WTC11 (cell line): ENCODE measurements around the gene ALOX12B.

Experiments
- NR1H2 ChIP-seq: sonication (generic); formaldehyde crosslinking; IDR thresholded peaks from 2 replicates; pipeline ENCODE4 v1.9.0; 2021; ENCODE audit warnings: mild to moderate bottlenecking, moderate library complexity, missing genetic modification reagents
- SP1 ChIP-seq: sonication (generic); formaldehyde crosslinking; conservative IDR thresholded peaks from 2 replicates; pipeline ENCODE4 v1.8.1; 2022; ENCODE audit warnings: missing genetic modification reagents
- TF ChIP-seq, protein P1 (sequence below): fragments of 200-600 bp; IDR thresholded peaks from 2 replicates; pipeline ENCODE4 v1.8.0; 2022; ENCODE audit warnings: antibody characterized with exemption
- TF ChIP-seq, protein P2 (sequence below): sonication (generic); formaldehyde crosslinking; IDR thresholded peaks from 2 replicates; pipeline ENCODE4 v1.8.1; 2023; ENCODE audit warnings: mild to moderate bottlenecking, missing genetic modification reagents, borderline replicate concordance
- TF ChIP-seq, protein P3 (sequence below): sonication (generic); formaldehyde crosslinking; IDR thresholded peaks from 2 replicates; pipeline ENCODE4 v1.8.1; 2022; ENCODE audit warnings: mild to moderate bottlenecking, moderate library complexity, missing genetic modification reagents

DNA sequence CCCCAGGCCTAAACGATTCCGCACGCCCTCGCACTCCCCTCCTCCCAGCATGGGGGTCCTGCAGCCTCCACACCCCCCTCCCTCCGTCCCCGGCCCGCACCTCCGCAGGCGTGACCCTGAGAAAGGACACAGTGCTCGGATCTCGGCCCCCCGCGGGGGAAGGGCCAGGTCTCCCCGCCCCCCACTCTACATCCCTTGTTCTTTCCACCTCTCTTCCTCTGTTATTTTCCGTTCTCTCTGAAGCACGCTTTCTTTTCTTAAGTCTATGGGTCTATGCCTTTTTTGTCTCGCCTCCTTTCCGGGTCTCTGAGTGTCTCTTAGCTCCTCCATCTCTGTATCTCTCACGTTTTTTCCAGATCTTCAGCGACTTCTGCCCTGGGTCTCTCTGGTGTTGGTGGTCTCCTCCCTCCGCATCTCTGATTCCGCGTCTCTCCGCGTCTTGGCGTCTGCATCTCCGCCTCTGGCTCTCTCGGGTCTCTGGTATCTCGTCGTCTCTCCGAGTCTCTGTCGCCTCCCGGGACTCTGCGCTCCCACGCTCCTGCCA, 38.5 kb upstream of the ALOX12B start:
- TF ChIP-seq, protein P1, sequence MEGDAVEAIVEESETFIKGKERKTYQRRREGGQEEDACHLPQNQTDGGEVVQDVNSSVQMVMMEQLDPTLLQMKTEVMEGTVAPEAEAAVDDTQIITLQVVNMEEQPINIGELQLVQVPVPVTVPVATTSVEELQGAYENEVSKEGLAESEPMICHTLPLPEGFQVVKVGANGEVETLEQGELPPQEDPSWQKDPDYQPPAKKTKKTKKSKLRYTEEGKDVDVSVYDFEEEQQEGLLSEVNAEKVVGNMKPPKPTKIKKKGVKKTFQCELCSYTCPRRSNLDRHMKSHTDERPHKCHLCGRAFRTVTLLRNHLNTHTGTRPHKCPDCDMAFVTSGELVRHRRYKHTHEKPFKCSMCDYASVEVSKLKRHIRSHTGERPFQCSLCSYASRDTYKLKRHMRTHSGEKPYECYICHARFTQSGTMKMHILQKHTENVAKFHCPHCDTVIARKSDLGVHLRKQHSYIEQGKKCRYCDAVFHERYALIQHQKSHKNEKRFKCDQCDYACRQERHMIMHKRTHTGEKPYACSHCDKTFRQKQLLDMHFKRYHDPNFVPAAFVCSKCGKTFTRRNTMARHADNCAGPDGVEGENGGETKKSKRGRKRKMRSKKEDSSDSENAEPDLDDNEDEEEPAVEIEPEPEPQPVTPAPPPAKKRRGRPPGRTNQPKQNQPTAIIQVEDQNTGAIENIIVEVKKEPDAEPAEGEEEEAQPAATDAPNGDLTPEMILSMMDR, result no peak
- TF ChIP-seq, protein P2, sequence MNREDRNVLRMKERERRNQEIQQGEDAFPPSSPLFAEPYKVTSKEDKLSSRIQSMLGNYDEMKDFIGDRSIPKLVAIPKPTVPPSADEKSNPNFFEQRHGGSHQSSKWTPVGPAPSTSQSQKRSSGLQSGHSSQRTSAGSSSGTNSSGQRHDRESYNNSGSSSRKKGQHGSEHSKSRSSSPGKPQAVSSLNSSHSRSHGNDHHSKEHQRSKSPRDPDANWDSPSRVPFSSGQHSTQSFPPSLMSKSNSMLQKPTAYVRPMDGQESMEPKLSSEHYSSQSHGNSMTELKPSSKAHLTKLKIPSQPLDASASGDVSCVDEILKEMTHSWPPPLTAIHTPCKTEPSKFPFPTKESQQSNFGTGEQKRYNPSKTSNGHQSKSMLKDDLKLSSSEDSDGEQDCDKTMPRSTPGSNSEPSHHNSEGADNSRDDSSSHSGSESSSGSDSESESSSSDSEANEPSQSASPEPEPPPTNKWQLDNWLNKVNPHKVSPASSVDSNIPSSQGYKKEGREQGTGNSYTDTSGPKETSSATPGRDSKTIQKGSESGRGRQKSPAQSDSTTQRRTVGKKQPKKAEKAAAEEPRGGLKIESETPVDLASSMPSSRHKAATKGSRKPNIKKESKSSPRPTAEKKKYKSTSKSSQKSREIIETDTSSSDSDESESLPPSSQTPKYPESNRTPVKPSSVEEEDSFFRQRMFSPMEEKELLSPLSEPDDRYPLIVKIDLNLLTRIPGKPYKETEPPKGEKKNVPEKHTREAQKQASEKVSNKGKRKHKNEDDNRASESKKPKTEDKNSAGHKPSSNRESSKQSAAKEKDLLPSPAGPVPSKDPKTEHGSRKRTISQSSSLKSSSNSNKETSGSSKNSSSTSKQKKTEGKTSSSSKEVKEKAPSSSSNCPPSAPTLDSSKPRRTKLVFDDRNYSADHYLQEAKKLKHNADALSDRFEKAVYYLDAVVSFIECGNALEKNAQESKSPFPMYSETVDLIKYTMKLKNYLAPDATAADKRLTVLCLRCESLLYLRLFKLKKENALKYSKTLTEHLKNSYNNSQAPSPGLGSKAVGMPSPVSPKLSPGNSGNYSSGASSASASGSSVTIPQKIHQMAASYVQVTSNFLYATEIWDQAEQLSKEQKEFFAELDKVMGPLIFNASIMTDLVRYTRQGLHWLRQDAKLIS (CRISPR knock-in tag), result no peak
- TF ChIP-seq, protein P3, sequence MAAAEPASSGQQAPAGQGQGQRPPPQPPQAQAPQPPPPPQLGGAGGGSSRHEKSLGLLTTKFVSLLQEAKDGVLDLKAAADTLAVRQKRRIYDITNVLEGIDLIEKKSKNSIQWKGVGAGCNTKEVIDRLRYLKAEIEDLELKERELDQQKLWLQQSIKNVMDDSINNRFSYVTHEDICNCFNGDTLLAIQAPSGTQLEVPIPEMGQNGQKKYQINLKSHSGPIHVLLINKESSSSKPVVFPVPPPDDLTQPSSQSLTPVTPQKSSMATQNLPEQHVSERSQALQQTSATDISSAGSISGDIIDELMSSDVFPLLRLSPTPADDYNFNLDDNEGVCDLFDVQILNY, result no peak
- TF ChIP-seq NR1H2 (CRISPR knock-in tag) (no peak), SP1 (CRISPR knock-in tag) (no peak)
